H1 (cell line): Measurements from ENCODE around the gene LRP5. TPM values are rescaled to one million over a fixed set of nuclear protein-coding genes. Genes with fewer than 3 reads are reported as not detected.

ENCODE experiments used
- BCL11A ChIP-seq, 2 experiments: IDR thresholded peaks; one replicate each; pipeline ENCODE4 v1.6.1; 2011; ENCODE audit warnings: low read depth in 2 of 2, low read length in 2 of 2, mild to moderate bottlenecking in 2 of 2
- CEBPB ChIP-seq: IDR thresholded peaks from 2 replicates; pipeline ENCODE4 v1.6.1; 2012; ENCODE audit warnings: low read depth, low read length
- CREB1 ChIP-seq: IDR thresholded peaks from 2 replicates; pipeline ENCODE4 v1.6.1; 2012; ENCODE audit warnings: inconsistent platforms
- CTBP2 ChIP-seq: IDR thresholded peaks from 2 replicates; pipeline ENCODE4 v1.7.0; 2011; ENCODE audit warnings: borderline replicate concordance, mild to moderate bottlenecking, moderate library complexity, mixed read lengths, low read length; ENCODE audit not compliant: insufficient read depth, insufficient read length
- HDAC2 ChIP-seq, 2 experiments: fragments of 300-600 bp in 1 of 2; sonication (generic) in 1 of 2; IDR thresholded peaks; 2 replicates each; pipeline ENCODE4 v1.6.1; 2011 to 2012; ENCODE audit warnings: low read depth in 2 of 2, low read length in 2 of 2, mild to moderate bottlenecking in 2 of 2, moderate library complexity in 2 of 2, borderline replicate concordance in 1 of 2, inconsistent platforms in 1 of 2
- NRF1 ChIP-seq: IDR thresholded peaks from 2 replicates; pipeline ENCODE4 v1.6.1; 2011; ENCODE audit warnings: mild to moderate bottlenecking, low read depth, low read length, improper control_type of control experiment
- POLR2AphosphoS5 ChIP-seq: IDR thresholded peaks from 2 replicates; pipeline ENCODE4 v1.6.1; 2011; ENCODE audit warnings: low read depth, low read length
- SAP30 ChIP-seq: fragments of 300-600 bp; sonication (generic); IDR thresholded peaks from 2 replicates; pipeline ENCODE4 v1.7.1; 2012; ENCODE audit warnings: low read length, moderate library complexity, mild to moderate bottlenecking, inconsistent platforms; ENCODE audit not compliant: insufficient read depth, insufficient replicate concordance
- TBP ChIP-seq: IDR thresholded peaks from 2 replicates; pipeline ENCODE4 v1.6.1; 2011; ENCODE audit warnings: low read depth, low read length, improper control_type of control experiment
- TCF12 ChIP-seq: IDR thresholded peaks from 2 replicates; pipeline ENCODE4 v1.6.1; 2011; ENCODE audit warnings: low read depth, mild to moderate bottlenecking, low read length
- TEAD4 ChIP-seq: IDR thresholded peaks from 2 replicates; pipeline ENCODE4 v1.6.1; 2012; ENCODE audit warnings: low read depth, low read length, inconsistent platforms, mixed read lengths
- polyA plus RNA-seq, 7 experiments: library from polyadenylated mRNA; depleted of rRNA in 3 of 7; stranded (reverse) in 5 of 7; unstranded in 2 of 7; fragments of >200 nt in 5 of 7; fragments of 200-250 nt in 2 of 7; gene quantifications; 1 replicate in 5 of 7; 2 replicates in 1 of 7; 4 replicates in 1 of 7; pipeline versions ENCODE4 v1.2.1 to v1.2.3, GENCODE V29; 2011 to 2013; ENCODE audit warnings: missing spikeins in 2 of 7, mixed read lengths in 2 of 7
- total RNA-seq: library from RNA; stranded (reverse); fragmentation: NEBNext Ultra II Directional; extraction: Animal tissue kit (Norgen Biotek cat#: 25700); gene quantifications from 2 replicates; pipeline ENCODE4 v1.2.1, GENCODE V29; 2021

Gene LRP5
- total and polyA plus RNA-seq, 2 of the 8 experiments (the other 6 are each of a cell fraction or from before 2014, with no cell fraction given): 19.0 to 38.9 TPM

DNA sequence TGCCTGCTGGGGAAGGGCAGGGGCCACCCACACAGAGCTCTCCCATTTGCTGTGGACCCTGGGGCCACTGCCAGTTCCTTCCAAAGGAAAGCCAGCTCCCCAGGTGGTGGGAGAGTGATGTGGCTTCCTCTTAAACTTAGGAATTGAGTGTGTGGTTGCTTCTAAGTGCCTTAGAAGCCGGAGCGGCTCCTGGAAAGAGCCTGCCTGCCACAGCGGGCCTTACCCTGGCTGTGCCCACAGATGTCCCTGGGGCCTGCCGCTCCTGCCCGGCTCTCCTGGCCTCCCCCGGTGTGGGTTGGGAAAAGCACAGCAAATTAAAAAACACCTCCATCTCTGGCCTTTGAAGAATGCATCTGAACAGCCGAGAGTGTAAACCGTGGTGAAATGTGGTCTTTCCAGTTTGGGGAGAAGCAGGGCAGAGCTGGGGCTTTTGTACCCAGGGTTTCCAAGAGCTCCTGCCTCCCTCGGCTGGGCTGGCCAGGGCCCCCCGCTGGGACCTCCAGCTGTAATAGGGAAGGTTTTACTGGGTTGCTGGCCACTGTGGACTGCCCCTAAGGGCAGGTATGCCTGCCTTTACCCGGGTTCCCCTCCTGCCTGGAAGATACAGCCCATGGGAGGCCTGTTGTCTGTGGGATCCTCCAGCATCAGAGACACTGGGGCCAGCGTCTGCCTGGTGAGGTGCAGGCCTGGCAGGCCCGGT lies 30.2 kb downstream of the LRP5 start (continued):
- no peak for TF ChIP-seq HDAC2 (IDR thresholded peaks at IDR 0.05; ENCODE audit: borderline replicate concordance in 1 of 2, low read depth in 2 of 2, low read length in 2 of 2)
- no peak for TF ChIP-seq CEBPB
- TF ChIP-seq CTBP2: no peak
- TF ChIP-seq NRF1: no peak
- TF ChIP-seq SAP30: no peak
- peak; percentile 55; the same call in 1 of the 2 replicates for TF ChIP-seq TEAD4
- TF ChIP-seq POLR2AphosphoS5: no peak
- TF ChIP-seq TCF12: no peak
- TF ChIP-seq TBP: no peak; the same call in 1 of the 2 replicates
- no peak for TF ChIP-seq CREB1
- no peak for TF ChIP-seq BCL11A (IDR thresholded peaks at IDR 0.05; ENCODE audit: low read depth in 2 of 2, low read length in 2 of 2)
